Common myeloid progenitor, CD34-positive (primary cell): ENCODE results near the gene PSMB9. TPM values are rescaled to one million over a fixed set of nuclear protein-coding genes. Genes with fewer than 3 reads are reported as not detected.
A peak's percentile ranks its signal among the peaks of the same experiment; 100 is the strongest.
"Not testable (repeated sequence)": the region's sequence is repeated elsewhere in the genome, so short reads cannot be mapped to it uniquely, and the experiment has no call there.

ENCODE experiments used
- CTCF ChIA-PET: fragments of 350-600 bp; sonication (Branson Sonifier 250); formaldehyde crosslinking; loops from one replicate; lab custom pipeline; 2021; ENCODE audit warnings: antibody characterized with exemption; lab: Charles Lee
- POLR2A ChIA-PET: fragments of 350-600 bp; sonication (Branson Sonifier 250); formaldehyde crosslinking; loops from one replicate; lab custom pipeline; 2021; ENCODE audit warnings: antibody characterized with exemption; lab: Charles Lee
- DNase-seq, 3 donors: peaks; one replicate each; pipeline versions ENCODE4 v3.0.0 to v3.0.0-alpha.2; 2013
- H3K27ac ChIP-seq, 2 experiments: 1 replicate in 1 of 2; 2 replicates in 1 of 2; pipeline ENCODE4 v1.7.0; 2013; ENCODE audit warnings: inconsistent platforms in 2 of 2, low read length in 2 of 2, mild to moderate bottlenecking in 2 of 2, low read depth in 1 of 2, moderate library complexity in 1 of 2; ENCODE audit not compliant: severe bottlenecking in 2 of 2, insufficient read depth in 1 of 2, poor library complexity in 1 of 2
- H3K27me3 ChIP-seq, 5 experiments: replicated peaks in 2 of 5; 1 replicate in 3 of 5; 2 replicates in 2 of 5; pipeline versions ENCODE4 v1.6.1 to v1.7.0; 2013; ENCODE audit warnings: low read length in 4 of 5, mild to moderate bottlenecking in 2 of 5, moderate library complexity in 2 of 5, inconsistent platforms in 1 of 5; ENCODE audit not compliant: insufficient read depth in 5 of 5, control insufficient read depth in 4 of 5
- H3K36me3 ChIP-seq, 4 experiments: 1 replicate in 2 of 4; 2 replicates in 2 of 4; pipeline versions ENCODE4 v1.6.1 to v1.7.0; 2013; ENCODE audit warnings: low read length in 3 of 4, control low read depth in 1 of 4, mild to moderate bottlenecking in 1 of 4; ENCODE audit not compliant: control insufficient read depth in 4 of 4, insufficient read depth in 4 of 4
- H3K4me1 ChIP-seq, 4 experiments: 1 replicate in 3 of 4; 2 replicates in 1 of 4; pipeline versions ENCODE4 v1.6.1 to v1.7.1; 2013; ENCODE audit warnings: low read length in 3 of 4, mild to moderate bottlenecking in 3 of 4, control low read depth in 1 of 4, inconsistent platforms in 1 of 4, moderate library complexity in 1 of 4; ENCODE audit not compliant: control insufficient read depth in 4 of 4, insufficient read depth in 4 of 4; ENCODE audit errors: control extremely low read depth in 1 of 4
- H3K4me3 ChIP-seq, 7 experiments: 1 replicate in 4 of 7; 2 replicates in 3 of 7; pipeline versions ENCODE4 v1.5.1 to v1.7.0; 2013; ENCODE audit warnings: mild to moderate bottlenecking in 7 of 7, low read length in 6 of 7, moderate library complexity in 6 of 7, inconsistent platforms in 2 of 7, low read depth in 2 of 7, control low read depth in 1 of 7; ENCODE audit not compliant: insufficient read depth in 4 of 7, control insufficient read depth in 1 of 7; ENCODE audit errors: extremely low read depth in 1 of 7
- H3K9me3 ChIP-seq, 5 experiments: 1 replicate in 4 of 5; 2 replicates in 1 of 5; pipeline versions ENCODE4 v1.6.1 to v1.7.1; 2013; ENCODE audit warnings: low read length in 4 of 5, mild to moderate bottlenecking in 2 of 5, inconsistent platforms in 1 of 5, low read depth in 1 of 5, moderate library complexity in 1 of 5; ENCODE audit not compliant: control insufficient read depth in 4 of 5, insufficient read depth in 2 of 5; ENCODE audit errors: control extremely low read depth in 1 of 5
- WGBS: methylation state at CpG from one replicate; pipeline ENCODE4 v1.1.5; 2013; ENCODE audit not compliant: insufficient coverage; 5-methylcytosine and 5-hydroxymethylcytosine counted together
- polyA plus RNA-seq: library from polyadenylated mRNA; unstranded; fragments of 120-200 nt; gene quantifications from one replicate; pipeline ENCODE4 v1.2.1, GENCODE V29; 2013

Gene PSMB9
- polyA plus RNA-seq: 65.8 TPM

DNA sequence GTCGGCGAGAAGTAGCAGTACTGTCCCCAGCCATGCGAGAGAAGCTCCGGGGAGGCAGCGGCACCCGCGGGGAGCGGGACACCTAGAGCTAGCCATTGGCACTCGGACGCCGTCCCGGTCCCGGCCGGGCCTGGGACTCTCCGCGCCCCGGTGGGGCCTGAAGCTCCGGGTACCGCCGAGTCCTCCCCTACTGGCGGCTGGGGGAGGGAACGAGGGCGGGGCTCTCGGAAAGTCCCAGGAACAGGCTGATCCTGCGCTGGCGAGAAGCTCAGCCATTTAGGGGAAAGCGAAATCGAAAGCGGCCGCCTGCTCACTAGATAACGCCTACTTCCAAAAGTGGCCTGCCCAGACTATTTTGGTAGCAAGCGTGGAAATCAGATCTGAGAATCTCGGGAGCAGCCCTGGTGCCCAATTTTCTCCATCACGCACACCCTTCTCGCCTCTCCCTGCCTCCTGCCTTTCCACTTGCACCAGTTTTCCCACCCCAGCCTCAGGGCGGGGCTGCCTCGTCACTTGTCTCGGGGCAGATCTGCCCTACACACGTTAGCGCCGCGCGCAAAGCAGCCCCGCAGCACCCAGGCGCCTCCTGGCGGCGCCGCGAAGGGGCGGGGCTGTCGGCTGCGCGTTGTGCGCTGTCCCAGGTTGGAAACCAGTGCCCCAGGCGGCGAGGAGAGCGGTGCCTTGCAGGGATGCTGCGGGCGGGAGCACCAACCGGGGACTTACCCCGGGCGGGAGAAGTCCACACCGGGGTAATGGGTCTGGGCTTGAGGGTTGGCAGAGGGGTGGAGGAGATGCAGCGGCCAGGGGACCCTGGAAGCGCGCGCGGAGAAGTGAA lies at the start of gene PSMB9, which contains the start of gene TAP1:
PSMB9 (plus strand) TSS at position 652 of the 835 bp plus-strand sequence; CDS start at position 690, 38 bp downstream.
TAP1 (minus strand) TSS at position 164 of the 835 bp plus-strand sequence; CDS start at position 96, 68 bp downstream.
- WGBS: under 1% methylated on average over 60 of the region's 68 CpGs
- H3K27me3 ChIP-seq: no peaks in the 10 kb centered on the region
- H3K27ac ChIP-seq: peak within 1 kb of the TSS; percentile 74 to 89
- ChIA-PET CTCF (interaction anchor here (0.7 to 7.8 kb wide), 18 partner anchors 9 to 438 kb away, joined by 3 to 94 read pairs (median 4); partner anchors contain the start of genes HLA-DMA, PSMB8 and TAP2), POLR2A (interaction anchor here (0.6 to 2.3 kb wide), 7 partner anchors 9 to 162 kb away, joined by 3 to 29 read pairs (median 5); partner anchors contain the start of genes PSMB8 and TAP2)
- H3K36me3 ChIP-seq: peaks cover 13 to 43% (median 28%) of the 10 kb centered on the region in 4 experiments
- H3K9me3 ChIP-seq: no peaks in the 10 kb centered on the region
- H3K4me3 ChIP-seq: peak within 1 kb of the TSS; percentile 88 to 97 (median 95)
- peaks cover 6 to 32% (median 28%) of the 10 kb centered on the region in 4 experiments for H3K4me1 ChIP-seq
- DNase-seq: peak; percentile 94 to 98 (median 98)

- POLR2A ChIA-PET, H3K27ac ChIP-seq, H3K36me3 ChIP-seq, H3K9me3 ChIP-seq, H3K27me3 ChIP-seq, DNase-seq, H3K4me3 ChIP-seq, H3K4me1 ChIP-seq: not testable (repeated sequence)
- CTCF ChIA-PET: interaction anchor here (1.0 to 1.7 kb wide), 2 partner anchors 12 to 33 kb away, joined by 3 read pairs; partner anchors contain the start of gene TAP2
Measured at GRCh38 chr6:32805404-32805803, 48.6 kb upstream of the PSMB9 start.

DNA sequence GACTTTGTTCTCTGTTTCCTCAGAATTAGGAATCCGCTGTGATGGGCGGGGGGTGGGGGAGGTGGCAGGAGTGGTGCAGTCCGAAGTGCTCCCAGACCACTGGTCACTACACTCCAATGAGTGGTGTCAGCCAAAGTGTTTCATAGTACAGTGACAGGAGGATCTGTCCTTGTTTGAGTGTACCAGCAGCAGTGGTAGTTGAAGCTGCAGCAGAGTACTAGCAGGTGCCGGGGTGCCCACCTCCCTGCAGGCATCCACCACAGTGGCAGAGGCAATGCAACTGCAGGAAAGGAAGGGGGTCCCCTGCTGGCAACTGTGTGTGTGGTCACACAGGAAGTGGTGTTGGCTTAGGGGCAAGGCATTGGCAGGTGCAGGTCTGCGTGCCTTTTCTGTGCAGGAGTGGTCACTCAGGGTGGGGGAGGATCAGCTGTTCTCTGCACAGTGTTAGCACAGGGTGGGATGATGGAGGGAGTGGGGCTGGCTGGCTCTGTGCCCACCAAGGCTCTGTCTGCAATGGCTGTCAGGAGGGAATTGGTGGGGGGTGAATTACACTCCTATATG lies 46.9 kb upstream of the PSMB9 start:
- peaks cover 0 to 8% (median 6%) of the 10 kb centered on the region in 4 experiments for H3K4me1 ChIP-seq
- POLR2A ChIA-PET: interaction anchor here (0.6 kb wide), 1 partner anchor 47 kb away, joined by 3 read pairs; the partner anchor contains the start of gene PSMB9

DNA sequence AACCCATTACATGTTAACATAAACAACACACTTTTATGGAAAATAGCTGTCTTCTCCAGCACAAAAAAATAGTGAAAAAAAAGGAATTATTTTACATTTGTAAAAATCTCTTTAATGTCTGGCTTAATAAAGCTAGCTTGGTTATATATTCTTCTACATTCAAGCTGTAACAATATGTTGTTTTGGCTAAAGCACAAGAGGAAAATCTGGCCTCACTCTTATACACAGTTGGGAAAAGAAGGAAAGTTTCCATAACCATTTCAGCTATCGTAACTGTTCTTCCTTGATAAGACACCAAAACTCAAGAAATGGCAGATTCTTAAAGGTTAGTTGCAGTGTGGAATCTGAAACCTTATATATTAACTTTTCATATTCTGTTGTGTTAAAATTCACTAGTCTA lies 44.8 kb upstream of the PSMB9 start:
- Histone ChIP-seq H3K4me1 (peaks cover 0 to 8% (median 4%) of the 10 kb centered on the region in 4 experiments), H3K27ac (no peak overlapping the region), H3K36me3 (no peaks in the 10 kb centered on the region), H3K9me3 (no peaks in the 10 kb centered on the region), H3K4me3 (no peak overlapping the region), H3K27me3 (no peaks in the 10 kb centered on the region)
- no peak for DNase-seq
- ChIA-PET POLR2A (no interaction called here), CTCF (interaction anchor here (0.7 to 2.0 kb wide), 4 partner anchors 9 to 395 kb away, joined by 3 to 7 read pairs (median 4); no protein-coding TSS in a partner anchor)
- WGBS: no CpG with 5 or more reads among the region's 1 CpG

More for the DNA sequence above, 46.9 kb upstream of the PSMB9 start:
- DNase-seq: peak in 2 of 3 donors; percentile 24 to 45
- Histone ChIP-seq H3K27me3 (no peaks in the 10 kb centered on the region), H3K4me3 (no peak overlapping the region), H3K9me3 (no peaks in the 10 kb centered on the region), H3K36me3 (no peaks in the 10 kb centered on the region), H3K27ac (no peak overlapping the region)
- WGBS: 94% methylated on average over 5 of the region's 5 CpGs
- CTCF ChIA-PET: interaction anchor here (1.1 to 1.4 kb wide), 2 partner anchors 13 to 20 kb away, joined by 3 to 5 read pairs; no protein-coding TSS in a partner anchor

DNA sequence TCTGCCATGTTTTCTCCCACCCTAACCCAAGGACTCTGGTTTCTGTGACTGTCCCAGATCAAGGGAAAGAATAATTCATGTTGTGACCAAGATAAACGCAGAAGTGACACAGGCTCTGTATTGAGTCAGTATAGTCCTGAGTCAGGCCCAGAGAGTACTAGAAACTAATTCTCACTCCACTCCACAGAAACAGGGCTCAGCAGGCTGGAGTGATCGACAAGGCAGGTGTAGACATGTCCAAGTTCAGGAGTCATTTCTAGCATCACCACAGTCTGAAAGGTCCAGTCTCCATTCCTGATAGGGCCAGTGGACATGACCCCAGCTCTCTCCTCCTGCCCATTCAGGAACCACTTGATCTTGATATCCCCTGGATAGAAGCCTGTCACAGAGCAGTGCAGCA lies 39.8 kb upstream of the PSMB9 start:
- POLR2A ChIA-PET: no interaction called here
- Histone ChIP-seq H3K9me3 (no peaks in the 10 kb centered on the region), H3K4me1 (peaks cover 0 to 21% (median 5%) of the 10 kb centered on the region in 4 experiments), H3K36me3 (no peaks in the 10 kb centered on the region), H3K4me3 (no peak overlapping the region), H3K27ac (no peak overlapping the region), H3K27me3 (no peaks in the 10 kb centered on the region)
- CTCF ChIA-PET: interaction anchor here (1.0 to 1.5 kb wide), 2 partner anchors 119 to 170 kb away, joined by 3 read pairs; no protein-coding TSS in a partner anchor
- 83% methylated on average over 1 of the region's 2 CpGs for WGBS
- no peak for DNase-seq

GRCh38 chr6:32815115-32815514 lies 38.9 kb upstream of the PSMB9 start:
- Histone ChIP-seq H3K4me3 (no peak overlapping the region), H3K27me3 (no peaks in the 10 kb centered on the region), H3K9me3 (no peaks in the 10 kb centered on the region), H3K27ac (no peak overlapping the region), H3K4me1 (peaks cover 0 to 31% (median 6%) of the 10 kb centered on the region in 4 experiments), H3K36me3 (no peaks in the 10 kb centered on the region)
- WGBS: 94% methylated on average over 3 of the region's 5 CpGs
- ChIA-PET POLR2A (no interaction called here), CTCF (interaction anchor here (1.0 kb wide), 1 partner anchor 169 kb away, joined by 3 read pairs; no protein-coding TSS in a partner anchor)
- DNase-seq: no peak
